SHP77 treated with DMSO at 0.1 percent for 48 hours (cell line): ENCODE data around the gene STK35.

Source experiments
- DNase-seq: peaks from one replicate; lab custom pipeline; 2025; lab: John Stamatoyannopoulos, UW

STK35 gene

GRCh38 chr20:2104236-2104635, 2.6 kb downstream of the STK35 start:
- DNase-seq, result no peak

- DNase-seq, result no peak
Observed at GRCh38 chr20:2108498-2108897, 6.9 kb downstream of the STK35 start.

GRCh38 chr20:2108987-2109386, 7.4 kb downstream of the STK35 start:
- no peak for DNase-seq

GRCh38 chr20:2109425-2110210, 8.0 kb downstream of the STK35 start:
- DNase-seq, result no peak

- no peak for DNase-seq
Observed at GRCh38 chr20:2112910-2113309, 11.3 kb downstream of the STK35 start.

- no peak for DNase-seq
Observed at GRCh38 chr20:2114127-2114959, 12.7 kb downstream of the STK35 start.

- DNase-seq, result no peak
Observed at GRCh38 chr20:2114990-2115681, 13.5 kb downstream of the STK35 start.

- DNase-seq, result no peak
Observed at GRCh38 chr20:2116170-2116940, 14.7 kb downstream of the STK35 start.

- DNase-seq, result no peak
Observed at GRCh38 chr20:2118783-2119182, 17.2 kb downstream of the STK35 start.

GRCh38 chr20:2122936-2123335, 21.3 kb downstream of the STK35 start:
- no peak for DNase-seq

- DNase-seq, result no peak
Observed at GRCh38 chr20:2123720-2124119, 22.1 kb downstream of the STK35 start.

- DNase-seq, result no peak
Observed at GRCh38 chr20:2124564-2125213, 23.1 kb downstream of the STK35 start.

GRCh38 chr20:2125474-2126112, 24.0 kb downstream of the STK35 start:
- no peak for DNase-seq

- DNase-seq, result no peak
Observed at GRCh38 chr20:2127238-2127637, 25.6 kb downstream of the STK35 start.

- DNase-seq, result no peak
Observed at GRCh38 chr20:2128542-2128941, 26.9 kb downstream of the STK35 start.

- no peak for DNase-seq
Observed at GRCh38 chr20:2130062-2130591, 28.5 kb downstream of the STK35 start.

GRCh38 chr20:2130683-2131082, 29.1 kb downstream of the STK35 start:
- no peak for DNase-seq

GRCh38 chr20:2131366-2131765, 29.7 kb downstream of the STK35 start:
- DNase-seq, result no peak

- no peak for DNase-seq
Observed at GRCh38 chr20:2132461-2132901, 30.9 kb downstream of the STK35 start.
